Measurements from ENCODE around the gene SLC1A1.

SLC1A1 gene

DNA sequence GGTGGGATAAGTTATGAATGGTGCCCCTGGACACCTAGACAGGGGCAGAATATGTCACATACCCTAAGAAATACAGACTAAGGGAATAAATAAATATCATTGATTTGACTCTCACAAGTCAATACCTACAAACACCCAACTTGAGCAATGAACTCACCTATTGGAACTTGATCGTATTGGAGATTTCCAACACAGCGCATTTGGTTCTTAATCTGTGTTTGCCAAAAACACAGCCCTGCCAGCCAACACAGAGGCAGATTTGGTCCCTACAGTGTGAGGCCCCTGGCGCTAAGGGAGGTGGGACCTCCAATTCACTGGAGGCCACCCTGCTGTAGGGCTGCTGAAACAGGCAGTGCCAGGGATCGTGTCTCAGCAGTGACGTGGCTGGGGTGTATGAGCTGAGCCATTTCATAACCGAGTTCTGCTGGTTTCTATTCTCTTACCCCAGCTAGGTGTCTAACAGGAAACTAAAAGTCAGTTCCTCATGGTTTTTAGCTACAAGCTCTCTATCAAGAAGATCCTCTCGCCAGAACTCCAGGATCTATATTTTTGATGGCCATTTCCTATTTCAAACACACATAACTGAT lies 84.5 kb downstream of the SLC1A1 start:
- in situ Hi-C loops (cut with HindIII; ENCODE audit: low pct_ligation_motif_present, low sequenced_read_pairs), result no loop called here
- H3K27me3 ChIP-seq (replicated peaks), result no peaks in the 10 kb centered on the region
- H3K36me3 ChIP-seq (replicated peaks), result peaks cover 4% of the 10 kb centered on the region
- TF ChIP-seq, protein P1, sequence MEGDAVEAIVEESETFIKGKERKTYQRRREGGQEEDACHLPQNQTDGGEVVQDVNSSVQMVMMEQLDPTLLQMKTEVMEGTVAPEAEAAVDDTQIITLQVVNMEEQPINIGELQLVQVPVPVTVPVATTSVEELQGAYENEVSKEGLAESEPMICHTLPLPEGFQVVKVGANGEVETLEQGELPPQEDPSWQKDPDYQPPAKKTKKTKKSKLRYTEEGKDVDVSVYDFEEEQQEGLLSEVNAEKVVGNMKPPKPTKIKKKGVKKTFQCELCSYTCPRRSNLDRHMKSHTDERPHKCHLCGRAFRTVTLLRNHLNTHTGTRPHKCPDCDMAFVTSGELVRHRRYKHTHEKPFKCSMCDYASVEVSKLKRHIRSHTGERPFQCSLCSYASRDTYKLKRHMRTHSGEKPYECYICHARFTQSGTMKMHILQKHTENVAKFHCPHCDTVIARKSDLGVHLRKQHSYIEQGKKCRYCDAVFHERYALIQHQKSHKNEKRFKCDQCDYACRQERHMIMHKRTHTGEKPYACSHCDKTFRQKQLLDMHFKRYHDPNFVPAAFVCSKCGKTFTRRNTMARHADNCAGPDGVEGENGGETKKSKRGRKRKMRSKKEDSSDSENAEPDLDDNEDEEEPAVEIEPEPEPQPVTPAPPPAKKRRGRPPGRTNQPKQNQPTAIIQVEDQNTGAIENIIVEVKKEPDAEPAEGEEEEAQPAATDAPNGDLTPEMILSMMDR (IDR thresholded peaks at IDR 0.05; ENCODE audit: low read depth, low read length, missing control alignments), result no peak
- no peak overlapping the region for H3K27ac ChIP-seq
- H3K4me3 ChIP-seq (ENCODE audit: low read depth, low read length), result no peak overlapping the region
- no peak for DNase-seq

DNA sequence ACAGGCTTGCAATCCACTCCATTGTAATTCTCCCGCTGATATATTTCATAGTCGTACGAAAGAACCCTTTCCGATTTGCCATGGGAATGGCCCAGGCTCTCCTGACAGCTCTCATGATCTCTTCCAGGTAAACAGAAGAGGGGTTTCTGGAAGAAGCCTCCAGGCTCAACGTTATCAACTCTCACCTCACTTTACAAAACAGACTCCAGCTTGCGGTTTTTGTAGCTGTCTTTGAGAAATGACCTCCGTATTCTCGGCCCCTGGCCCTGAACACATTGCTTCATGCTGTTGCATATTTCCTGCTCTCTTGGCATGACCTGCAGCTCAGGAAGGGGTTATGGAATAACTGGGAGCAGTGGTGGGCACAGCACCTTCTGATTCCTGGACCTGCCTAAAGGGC lies 85.7 kb downstream of the SLC1A1 start:
- DNase-seq, result no peak
- Histone ChIP-seq H3K27me3 (replicated peaks) (no peaks in the 10 kb centered on the region), H3K36me3 (replicated peaks) (peaks cover 4% of the 10 kb centered on the region), H3K4me3 (ENCODE audit: low read depth, low read length) (no peak overlapping the region), H3K27ac (no peak overlapping the region)
- in situ Hi-C loops (cut with HindIII; ENCODE audit: low pct_ligation_motif_present, low sequenced_read_pairs), result no loop called here
- TF ChIP-seq, protein P1 (IDR thresholded peaks at IDR 0.05; ENCODE audit: low read depth, low read length, missing control alignments), result no peak

DNA sequence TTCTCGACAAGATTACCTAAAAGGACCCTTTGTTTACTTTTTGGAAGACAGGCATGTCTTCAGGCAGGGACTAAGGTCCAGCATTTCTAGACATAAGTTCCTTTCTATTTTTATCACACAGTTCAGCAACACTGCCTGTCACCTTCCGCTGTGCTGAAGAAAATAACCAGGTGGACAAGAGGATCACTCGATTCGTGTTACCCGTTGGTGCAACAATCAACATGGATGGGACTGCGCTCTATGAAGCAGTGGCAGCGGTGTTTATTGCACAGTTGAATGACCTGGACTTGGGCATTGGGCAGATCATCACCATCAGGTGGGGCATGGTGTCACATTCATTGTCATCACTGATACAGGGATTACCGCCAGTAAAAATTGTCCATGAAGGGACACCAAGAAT lies 86.2 kb downstream of the SLC1A1 start:
- TF ChIP-seq, protein P1 (IDR thresholded peaks at IDR 0.05; ENCODE audit: low read depth, low read length, missing control alignments), result no peak
- H3K27ac ChIP-seq, result no peak overlapping the region
- H3K36me3 ChIP-seq (replicated peaks), result peaks cover 4% of the 10 kb centered on the region
- H3K27me3 ChIP-seq (replicated peaks), result no peaks in the 10 kb centered on the region
- H3K4me3 ChIP-seq (ENCODE audit: low read depth, low read length), result no peak overlapping the region
- no peak for DNase-seq
- in situ Hi-C loops (cut with HindIII; ENCODE audit: low pct_ligation_motif_present, low sequenced_read_pairs), result no loop called here

DNA sequence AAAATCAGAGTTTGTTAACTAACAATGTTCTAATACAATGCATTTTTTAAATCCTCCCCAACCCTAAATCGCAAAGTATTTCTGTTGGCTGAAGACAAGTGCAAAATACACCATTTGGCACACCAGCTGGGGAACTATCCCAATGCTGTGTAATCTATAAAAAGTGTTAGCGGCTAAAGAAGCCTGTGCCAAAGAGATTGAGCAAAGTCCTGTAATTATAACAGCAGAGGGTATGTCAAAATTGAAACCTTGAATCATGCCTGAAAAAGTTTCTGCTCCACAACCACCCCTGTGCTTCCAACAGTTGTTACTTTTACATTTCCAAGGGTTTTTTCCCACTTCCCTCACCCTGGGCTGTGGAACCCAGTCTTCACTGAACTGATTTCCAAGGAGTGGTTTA lies 88.7 kb downstream of the SLC1A1 start:
- H3K27me3 ChIP-seq (replicated peaks), result no peaks in the 10 kb centered on the region
- TF ChIP-seq, protein P1 (IDR thresholded peaks at IDR 0.05; ENCODE audit: low read depth, low read length, missing control alignments), result no peak
- in situ Hi-C loops (cut with HindIII; ENCODE audit: low pct_ligation_motif_present, low sequenced_read_pairs), result no loop called here
- DNase-seq, result no peak
- H3K36me3 ChIP-seq (replicated peaks), result peaks cover 4% of the 10 kb centered on the region
- H3K4me3 ChIP-seq (ENCODE audit: low read depth, low read length), result no peak overlapping the region
- no peak overlapping the region for H3K27ac ChIP-seq

DNA sequence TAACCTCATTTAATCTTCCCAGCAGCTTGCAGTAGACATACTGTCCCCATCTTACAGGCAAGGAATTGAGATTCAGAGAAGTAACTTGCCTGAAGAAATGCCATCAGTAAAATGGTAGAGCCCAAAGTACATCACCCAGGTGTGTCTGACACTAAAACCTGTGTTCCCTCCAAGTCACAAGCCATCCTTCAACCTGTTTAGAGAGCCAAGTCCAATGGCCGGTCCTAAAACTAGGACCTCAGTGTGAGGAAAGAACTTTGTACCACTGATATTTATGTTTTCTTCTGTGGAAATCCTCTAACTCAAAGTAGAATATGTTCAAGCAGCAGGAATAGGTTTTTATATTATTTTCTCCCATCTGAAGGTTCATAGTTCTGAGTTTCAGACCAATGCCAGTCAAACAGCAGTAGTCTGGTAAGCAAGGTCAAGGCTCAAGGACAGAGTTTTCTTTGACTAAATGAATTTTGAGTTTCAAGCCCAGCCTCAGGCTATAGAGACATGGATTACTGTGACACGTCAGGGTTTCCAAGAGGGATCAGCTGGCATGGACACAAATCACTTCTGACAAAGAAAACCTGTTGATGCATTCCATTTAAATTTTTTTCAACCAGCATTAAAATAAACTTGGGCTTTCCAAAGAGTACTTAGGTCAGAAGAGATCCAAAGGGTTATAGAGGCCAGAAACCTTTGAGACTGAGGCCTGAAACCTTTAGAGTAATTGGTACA lies 90.9 kb downstream of the SLC1A1 start:
- TF ChIP-seq, protein P1 (IDR thresholded peaks at IDR 0.05; ENCODE audit: low read depth, low read length, missing control alignments), result no peak
- in situ Hi-C loops (cut with HindIII; ENCODE audit: low pct_ligation_motif_present, low sequenced_read_pairs), result no loop called here
- DNase-seq, result no peak
- no peak overlapping the region for H3K27ac ChIP-seq
- no peak overlapping the region for H3K4me3 ChIP-seq (ENCODE audit: low read depth, low read length)
- peaks cover 6% of the 10 kb centered on the region for H3K36me3 ChIP-seq (replicated peaks)
- H3K27me3 ChIP-seq (replicated peaks), result no peaks in the 10 kb centered on the region
